OCI-LY7 (cell line): Measurements from ENCODE around the gene TMEM107.

Experiments
- CTCF ChIP-seq: fragments of 200-600 bp; sonication (generic); conservative IDR thresholded peaks from 2 replicates; pipeline ENCODE4 v1.5.1; 2014; ENCODE audit warnings: mild to moderate bottlenecking, antibody characterized with exemption, low read length, moderate library complexity, mixed read lengths
- EZH2phosphoT487 ChIP-seq: fragments of 200-600 bp; sonication (generic); IDR thresholded peaks from 2 replicates; pipeline ENCODE4 v1.6.1; 2018; ENCODE audit warnings: low read depth, borderline replicate concordance, mild to moderate bottlenecking, mixed run types, antibody characterized with exemption, low read length, moderate library complexity, mixed read lengths

- TF ChIP-seq CTCF = no peak
- TF ChIP-seq EZH2phosphoT487 = no peak
Measured at GRCh38 chr17:8123695-8124349, 52.4 kb downstream of the TMEM107 start, which contains the start of gene HES7.
